NOMO-1 (cell line): ENCODE data around the gene DDX60.

Source experiments
- DNase-seq, 2 experiments: peaks; one replicate each; lab custom pipeline; 2025; ENCODE audit not compliant: unreplicated experiment in 2 of 2; lab: John Stamatoyannopoulos, UW

Gene DDX60

DNA sequence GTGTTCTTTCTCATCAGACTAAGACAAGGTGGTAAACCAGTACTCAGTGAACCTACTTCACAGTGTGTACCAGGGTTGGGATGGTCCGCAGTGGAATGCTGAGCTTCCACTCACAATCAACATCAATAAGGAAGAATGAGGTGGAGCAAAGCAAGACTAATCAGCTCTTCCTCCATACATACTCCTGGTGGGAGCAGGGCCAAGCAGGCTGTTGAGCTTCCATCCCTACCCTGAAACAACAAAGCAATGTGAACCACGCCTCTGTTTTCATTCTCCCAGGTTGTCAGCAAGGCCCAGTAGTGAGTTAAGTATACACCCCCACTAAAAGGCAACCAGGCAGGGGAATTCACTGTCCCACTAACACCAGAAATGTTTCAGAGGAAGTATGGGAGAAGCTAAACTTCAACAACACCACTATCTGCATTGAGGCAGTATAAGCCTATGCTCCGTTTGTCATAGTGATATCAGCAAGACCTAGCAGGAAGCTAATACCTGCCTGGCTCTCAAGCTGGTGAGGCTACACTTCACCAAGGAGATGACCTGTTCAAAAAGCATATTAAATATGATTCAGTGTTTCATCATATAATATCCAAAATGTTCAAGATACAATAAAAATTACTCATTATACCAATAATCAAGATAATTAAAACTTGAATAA lies 109.5 kb downstream of the DDX60 start:
- DNase-seq, result no peak

DNA sequence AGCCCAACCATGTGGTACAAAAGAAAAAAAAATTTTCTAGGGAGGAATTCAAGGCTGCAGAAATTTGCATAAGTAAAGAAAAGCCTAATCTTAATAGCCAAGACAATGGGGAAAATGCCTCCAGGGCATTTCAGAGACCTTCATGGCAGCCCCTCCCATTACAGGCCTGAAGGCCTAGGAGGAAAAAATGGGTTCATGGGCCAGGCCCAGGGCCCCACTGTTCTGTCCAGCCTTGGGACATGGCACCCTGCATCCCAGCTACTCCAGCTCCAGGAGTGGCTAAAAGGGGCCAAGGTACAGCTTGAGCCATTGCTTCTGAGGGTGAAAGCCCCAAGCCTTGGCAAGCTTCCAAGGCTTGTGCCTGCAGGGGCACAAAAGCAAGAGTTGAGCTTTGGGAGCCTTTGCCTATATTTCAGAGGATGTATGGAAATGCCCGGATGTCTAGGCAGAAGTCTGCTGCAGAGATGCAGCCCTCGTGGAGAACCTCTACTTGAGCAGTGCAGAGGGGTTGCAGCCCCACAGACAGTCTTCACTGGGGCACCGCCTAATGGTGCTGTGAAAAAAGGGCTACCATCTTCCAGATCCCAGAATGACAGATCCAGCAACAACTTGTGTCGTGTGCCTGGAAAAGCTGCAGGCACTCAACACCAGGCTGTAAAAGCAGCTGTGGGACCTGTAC lies 115.2 kb downstream of the DDX60 start:
- DNase-seq, result no peak

DNA sequence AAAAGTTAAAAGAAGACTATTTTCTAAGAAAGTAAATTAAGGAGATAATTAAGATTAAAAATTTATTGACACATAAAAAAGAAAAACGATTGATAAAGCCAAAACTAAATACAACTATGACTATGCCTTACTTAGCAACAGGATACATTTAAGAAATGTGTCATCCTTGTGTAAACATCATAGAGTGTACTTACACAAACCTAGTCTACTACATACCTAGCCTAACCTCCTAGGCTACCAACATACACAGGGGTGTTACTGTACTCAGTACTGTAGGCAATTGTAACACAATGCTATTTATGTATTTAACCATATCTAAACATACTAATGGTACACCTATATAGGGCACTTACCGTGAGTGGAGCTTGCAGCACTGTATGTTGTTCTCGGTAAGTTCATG lies 117.9 kb downstream of the DDX60 start:
- DNase-seq, result no peak

DNA sequence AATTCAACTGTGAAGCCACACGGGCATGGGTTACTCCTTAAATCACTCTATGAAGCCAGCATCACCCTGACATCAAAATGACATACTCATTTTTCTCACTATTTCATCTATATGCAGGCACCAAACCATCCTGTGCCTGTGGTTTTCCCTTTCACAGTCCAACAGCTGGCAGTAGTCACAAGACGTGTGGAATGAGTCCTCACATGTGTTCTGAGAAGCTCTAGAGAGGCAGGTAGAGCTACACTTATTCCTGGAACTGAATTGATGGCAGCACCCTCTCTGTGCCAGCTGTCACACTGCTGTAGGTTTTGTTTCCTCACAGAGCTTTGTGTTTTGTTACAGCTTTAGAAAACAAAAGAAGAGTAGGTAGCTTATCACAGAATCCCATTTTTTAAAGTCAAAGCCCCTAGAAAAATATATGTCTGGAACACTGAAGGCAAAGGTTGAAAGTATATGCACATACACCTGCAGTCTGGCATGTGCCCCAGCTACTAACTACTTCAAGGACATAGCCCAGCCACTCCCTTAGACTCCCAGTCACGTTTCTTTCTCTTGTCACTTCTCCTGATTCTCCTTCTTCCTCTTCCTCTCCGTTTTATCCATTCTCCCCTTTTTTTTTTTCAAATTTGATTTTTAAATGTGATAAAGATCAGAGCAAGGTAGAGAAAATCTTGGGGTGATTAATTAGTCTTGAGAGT lies 119.1 kb downstream of the DDX60 start:
- DNase-seq, result no peak

DNA sequence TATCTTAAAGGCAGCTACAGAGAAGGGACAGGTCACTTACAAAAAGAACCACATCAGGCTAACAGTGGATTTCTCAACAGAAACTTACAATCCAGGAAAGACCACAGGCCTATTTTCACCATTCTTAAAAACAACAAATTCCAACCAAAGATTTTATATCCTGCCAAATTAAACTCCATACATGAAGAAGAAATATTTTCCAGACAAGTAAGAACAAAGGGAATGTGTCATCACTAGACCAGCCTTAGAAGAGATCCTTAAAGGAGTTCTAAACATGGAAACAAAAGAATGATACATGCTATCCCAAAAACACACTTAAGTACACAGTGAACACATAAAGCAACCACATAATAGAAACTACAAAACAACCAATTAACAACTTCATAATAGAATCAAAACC lies 120.6 kb downstream of the DDX60 start:
- no peak for DNase-seq

DNA sequence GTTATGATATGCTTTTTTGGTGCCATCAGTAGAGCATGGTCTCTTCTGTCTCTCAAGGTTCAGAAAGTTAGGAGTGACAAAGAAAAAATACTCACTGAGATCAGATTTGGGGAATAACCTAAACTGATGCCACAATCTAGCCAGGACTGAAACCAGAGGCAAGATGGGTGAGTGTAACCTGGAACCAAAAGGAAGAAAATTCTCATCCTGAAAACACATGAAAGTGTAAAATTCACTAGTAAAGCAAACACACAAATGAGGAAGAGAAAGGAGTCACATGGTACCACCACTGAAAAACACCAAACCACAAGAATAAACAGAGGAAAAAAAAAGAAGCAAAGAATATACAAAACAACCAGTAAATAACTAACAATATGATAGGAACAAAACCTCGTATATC lies 129.8 kb downstream of the DDX60 start:
- DNase-seq, result no peak

DNA sequence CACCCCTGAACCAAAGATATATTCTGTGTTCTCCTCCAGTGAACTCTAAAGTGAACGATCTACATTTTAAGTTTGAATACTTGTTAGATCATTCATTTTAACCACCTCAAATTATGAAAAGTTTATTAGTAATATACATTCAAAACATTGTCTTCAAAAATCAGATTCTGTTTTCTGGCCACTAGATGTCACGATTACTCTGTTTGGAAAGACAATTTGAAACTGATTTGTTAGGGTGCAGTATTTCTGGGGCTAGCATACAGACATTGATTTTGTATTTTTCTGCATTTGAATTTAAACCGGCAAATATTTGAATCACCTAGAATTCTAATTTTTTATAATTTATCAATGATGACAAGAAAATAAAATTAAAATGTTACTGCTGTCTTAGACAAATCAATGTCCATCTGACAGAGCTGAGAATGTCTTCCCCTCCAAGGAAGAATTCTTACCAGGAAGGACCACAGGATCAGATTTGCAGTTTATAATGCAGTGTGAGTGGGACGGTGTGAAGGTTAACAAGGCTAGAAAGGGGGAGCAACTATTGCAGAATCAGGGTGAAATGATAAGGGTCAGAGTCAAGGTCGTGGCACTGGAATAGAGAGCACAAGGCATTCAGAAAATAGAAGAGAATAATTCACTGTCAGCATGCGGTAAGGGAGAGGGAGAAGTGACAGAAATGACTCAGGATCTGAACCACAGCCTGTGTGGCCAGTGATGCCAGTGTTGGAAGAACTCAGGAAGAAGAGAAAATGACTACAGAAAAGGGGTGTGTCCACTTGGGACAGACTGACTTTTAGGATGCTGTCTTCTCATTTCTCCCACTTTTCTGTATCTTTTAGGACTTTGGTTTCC lies 134.6 kb downstream of the DDX60 start:
- DNase-seq, result peak in 1 of 2 experiments; percentile 32

DNA sequence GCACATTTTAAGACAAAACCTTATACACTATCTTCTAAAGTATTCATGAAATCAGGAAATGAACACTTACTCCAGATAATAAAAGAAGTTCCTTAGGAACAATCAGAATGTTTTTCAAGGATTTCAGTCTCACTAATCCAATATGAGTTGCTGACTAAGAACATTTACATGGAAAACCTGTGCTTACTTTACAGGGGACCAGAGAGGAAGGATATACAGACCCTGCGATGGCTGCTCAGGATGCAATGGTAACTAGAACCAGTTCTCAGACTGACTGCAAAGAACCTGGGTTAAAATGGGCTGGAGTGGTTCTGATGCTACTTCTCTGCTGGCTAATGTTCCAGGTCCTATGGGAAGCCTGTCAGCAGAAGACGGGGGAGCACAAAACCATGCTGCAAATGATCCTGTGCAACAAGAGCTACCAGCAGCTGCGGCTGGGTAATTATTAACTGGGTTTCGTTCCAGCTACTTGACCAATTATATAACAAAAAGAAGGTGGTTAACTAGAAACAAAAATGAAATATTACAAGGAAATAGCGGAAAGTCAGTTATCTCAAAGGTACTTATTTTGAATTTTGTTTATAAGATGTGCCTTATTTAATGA lies 140.9 kb downstream of the DDX60 start:
- DNase-seq, result no peak

DNA sequence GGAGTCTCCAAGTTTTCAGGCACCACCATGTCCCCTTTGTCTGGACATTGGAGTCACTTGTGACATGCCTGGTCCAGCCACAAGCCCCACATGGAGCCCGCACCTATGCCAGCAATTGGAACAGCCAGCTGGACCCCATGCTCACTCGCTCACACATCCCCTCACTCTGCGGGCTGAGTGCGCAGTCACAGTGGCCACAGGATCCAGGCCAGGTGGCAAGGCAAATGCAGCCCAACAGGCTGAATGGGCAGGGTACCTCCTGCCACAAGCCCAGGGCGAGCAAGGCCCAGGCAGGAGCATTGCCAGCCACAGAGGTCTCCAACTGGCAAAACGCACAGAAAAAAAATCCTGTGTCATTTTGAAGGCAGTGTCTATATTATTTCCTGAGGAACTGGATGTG lies 144.2 kb downstream of the DDX60 start:
- DNase-seq, result no peak

DNA sequence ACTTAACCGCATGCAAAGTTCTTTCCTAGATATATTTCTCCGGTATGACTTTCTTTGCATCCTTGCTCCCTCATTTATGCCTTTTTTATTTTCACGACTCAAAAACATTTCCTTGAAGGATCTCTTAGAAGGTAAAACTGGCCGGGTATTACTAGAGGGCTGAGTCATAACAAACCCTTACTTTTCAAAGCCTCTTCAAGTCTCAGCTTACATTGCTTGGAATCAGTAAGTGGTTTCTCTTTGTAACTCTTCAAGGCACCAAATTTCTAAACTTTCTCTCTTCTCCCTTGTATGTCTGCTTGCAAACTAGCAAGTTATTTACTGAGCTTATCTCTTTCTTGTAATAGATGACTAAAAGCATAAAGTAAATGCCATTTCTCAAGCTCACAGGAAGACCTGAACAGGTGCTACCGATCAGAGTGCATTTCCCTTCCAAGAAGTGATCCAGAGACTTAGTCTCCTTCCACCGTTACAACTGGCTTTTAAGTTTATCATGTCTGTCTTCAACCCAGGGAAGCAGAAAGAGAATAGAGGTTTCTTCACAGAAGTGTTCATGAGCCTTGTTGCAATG lies 150.8 kb downstream of the DDX60 start:
- DNase-seq, result no peak
